ENCODE results near the gene AOAH.

DNA sequence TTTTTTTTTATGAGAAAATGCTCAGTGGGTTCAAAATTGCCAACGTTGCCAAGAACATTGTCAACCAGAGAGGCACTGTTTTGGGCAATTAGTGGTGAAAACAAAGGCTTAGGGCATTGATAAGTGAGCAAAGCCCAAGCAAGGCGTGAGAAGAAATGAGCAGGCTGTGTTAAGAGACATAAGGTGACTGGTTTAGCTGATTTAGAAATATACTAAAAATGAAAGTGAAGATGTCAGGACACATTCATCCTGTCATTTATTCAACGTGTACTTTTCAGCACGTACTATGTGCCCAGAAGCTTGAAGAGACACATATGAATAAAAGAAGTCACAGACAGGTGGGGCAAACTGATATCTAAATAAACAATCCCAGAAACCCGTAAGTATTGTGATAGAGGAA lies 31.8 kb downstream of the AOAH start:
- TF ChIP-seq CTCF (IDR thresholded peaks at IDR 0.05) (no peak), POLR2A (IDR thresholded peaks at IDR 0.05) (no peak)

Data from adrenal gland (tissue), 5 donors.